ENCODE results near the gene PCDH1. TPM values are rescaled to one million over a fixed set of nuclear protein-coding genes. Genes with fewer than 3 reads are reported as not detected.
"Not testable (repeated sequence)": the region's sequence is repeated elsewhere in the genome, so short reads cannot be mapped to it uniquely, and the experiment has no call there.

The PCDH1 gene
- total RNA-seq, 1 experiment from 2014 or later = 0.53 TPM

GRCh38 chr5:141910271-141910673 is 32.1 kb upstream of the PCDH1 start:
- no peak overlapping the region for H3K4me3 ChIP-seq
- H3K4me1 ChIP-seq (replicated peaks) = peaks cover 5% of the 10 kb centered on the region
- H3K27me3 ChIP-seq (replicated peaks) = peaks cover 44% of the 10 kb centered on the region
- no peak for DNase-seq (ENCODE audit: low read depth in 1 of 2, low spot score in 2 of 2)
- H3K36me3 ChIP-seq = no peaks in the 10 kb centered on the region
- no peak overlapping the region for H3K27ac ChIP-seq
- H3K9me3 ChIP-seq (replicated peaks) = peaks cover 9% of the 10 kb centered on the region; the same call in 1 of the 2 replicates

- DNase-seq (ENCODE audit: low read depth in 1 of 2, low spot score in 2 of 2) = peak in 1 of 2 experiments; percentile 26
- peaks cover 4% of the 10 kb centered on the region for H3K4me1 ChIP-seq (replicated peaks)
- H3K36me3 ChIP-seq = no peaks in the 10 kb centered on the region
- peaks cover 8% of the 10 kb centered on the region; the same call in 1 of the 2 replicates for H3K9me3 ChIP-seq (replicated peaks)
- H3K27ac ChIP-seq = no peak overlapping the region
- H3K4me3 ChIP-seq = no peak overlapping the region
- H3K27me3 ChIP-seq (replicated peaks) = peaks cover 43% of the 10 kb centered on the region
Measured at GRCh38 chr5:141909212-141909611, 31.0 kb upstream of the PCDH1 start.

GRCh38 chr5:141908796-141909195 is 30.6 kb upstream of the PCDH1 start:
- no peak overlapping the region for H3K4me3 ChIP-seq
- H3K9me3 ChIP-seq (replicated peaks) = peaks cover 5% of the 10 kb centered on the region; the same call in 1 of the 2 replicates
- DNase-seq (ENCODE audit: low read depth in 1 of 2, low spot score in 2 of 2) = peak in 1 of 2 experiments; percentile 4
- no peaks in the 10 kb centered on the region for H3K36me3 ChIP-seq
- peaks cover 41% of the 10 kb centered on the region for H3K27me3 ChIP-seq (replicated peaks)
- H3K27ac ChIP-seq = no peak overlapping the region
- H3K4me1 ChIP-seq (replicated peaks) = no peaks in the 10 kb centered on the region

GRCh38 chr5:141906972-141907371 is 28.8 kb upstream of the PCDH1 start:
- DNase-seq (ENCODE audit: low read depth in 1 of 2, low spot score in 2 of 2) = no peak
- no peaks in the 10 kb centered on the region for H3K36me3 ChIP-seq
- peaks cover 43% of the 10 kb centered on the region for H3K27me3 ChIP-seq (replicated peaks)
- no peak overlapping the region for H3K4me3 ChIP-seq
- H3K4me1 ChIP-seq (replicated peaks) = no peaks in the 10 kb centered on the region
- H3K9me3 ChIP-seq (replicated peaks) = peaks cover 5% of the 10 kb centered on the region; the same call in 1 of the 2 replicates
- no peak overlapping the region for H3K27ac ChIP-seq

DNA sequence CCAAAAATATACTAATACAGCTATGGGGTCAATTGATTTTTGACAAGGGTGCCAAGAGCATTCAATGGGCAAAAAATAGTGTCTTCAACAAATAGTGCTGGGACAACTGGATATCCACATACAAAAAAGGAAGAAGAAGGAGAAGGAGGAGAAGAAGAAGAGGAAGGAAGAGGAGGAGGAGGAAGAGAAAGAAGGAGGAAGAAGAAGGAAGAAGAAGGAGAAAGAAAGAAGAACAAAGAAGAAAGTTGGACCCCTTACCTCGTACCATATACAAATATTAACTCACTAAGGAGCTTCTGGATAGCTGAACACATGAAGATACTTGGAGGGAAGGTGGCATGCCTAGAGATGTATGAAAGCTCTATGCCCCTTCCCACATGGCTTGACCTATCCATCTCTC is 28.3 kb upstream of the PCDH1 start:
- peaks cover 5% of the 10 kb centered on the region; the same call in 1 of the 2 replicates for H3K9me3 ChIP-seq (replicated peaks)
- no peak overlapping the region for H3K27ac ChIP-seq
- H3K4me3 ChIP-seq = no peak overlapping the region
- H3K36me3 ChIP-seq = no peaks in the 10 kb centered on the region
- H3K27me3 ChIP-seq (replicated peaks) = peaks cover 47% of the 10 kb centered on the region
- DNase-seq (ENCODE audit: low read depth in 1 of 2, low spot score in 2 of 2) = no peak
- no peaks in the 10 kb centered on the region for H3K4me1 ChIP-seq (replicated peaks)

DNA sequence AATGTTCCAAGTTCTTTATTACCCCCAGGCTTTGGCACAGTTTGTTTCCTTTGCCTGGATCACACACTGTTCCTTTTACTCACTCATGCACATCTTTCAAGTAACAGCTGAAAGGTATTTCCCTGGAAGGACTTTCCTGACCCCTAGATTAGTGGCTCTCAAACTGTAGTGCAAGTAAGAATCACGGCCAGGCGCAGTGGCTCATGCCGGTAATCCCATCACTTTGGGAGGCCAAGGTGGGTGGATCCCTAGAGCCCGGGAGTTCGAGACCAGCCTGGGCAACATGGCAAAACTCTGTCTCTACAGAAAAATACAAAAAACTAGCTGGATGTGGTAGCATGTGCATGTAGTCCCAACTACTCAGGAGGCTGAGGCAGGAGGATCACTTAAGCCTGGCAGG is 26.3 kb upstream of the PCDH1 start:
- no peaks in the 10 kb centered on the region for H3K36me3 ChIP-seq
- peak in 1 of 2 experiments; percentile 28 for DNase-seq (ENCODE audit: low read depth in 1 of 2, low spot score in 2 of 2)
- H3K9me3 ChIP-seq (replicated peaks) = peaks cover 5% of the 10 kb centered on the region; the same call in 1 of the 2 replicates
- no peak overlapping the region for H3K27ac ChIP-seq
- no peak overlapping the region for H3K4me3 ChIP-seq
- H3K4me1 ChIP-seq (replicated peaks) = no peaks in the 10 kb centered on the region
- peaks cover 58% of the 10 kb centered on the region for H3K27me3 ChIP-seq (replicated peaks)

- peaks cover 68% of the 10 kb centered on the region for H3K27me3 ChIP-seq (replicated peaks)
- no peaks in the 10 kb centered on the region for H3K36me3 ChIP-seq
- peaks cover 5% of the 10 kb centered on the region; the same call in 1 of the 2 replicates for H3K9me3 ChIP-seq (replicated peaks)
- H3K4me1 ChIP-seq (replicated peaks) = no peaks in the 10 kb centered on the region
- no peak overlapping the region for H3K27ac ChIP-seq
- DNase-seq (ENCODE audit: low read depth in 1 of 2, low spot score in 2 of 2) = peak in 1 of 2 experiments; percentile 22
- H3K4me3 ChIP-seq = no peak overlapping the region
Measured at GRCh38 chr5:141903261-141903660, 25.1 kb upstream of the PCDH1 start.

DNA sequence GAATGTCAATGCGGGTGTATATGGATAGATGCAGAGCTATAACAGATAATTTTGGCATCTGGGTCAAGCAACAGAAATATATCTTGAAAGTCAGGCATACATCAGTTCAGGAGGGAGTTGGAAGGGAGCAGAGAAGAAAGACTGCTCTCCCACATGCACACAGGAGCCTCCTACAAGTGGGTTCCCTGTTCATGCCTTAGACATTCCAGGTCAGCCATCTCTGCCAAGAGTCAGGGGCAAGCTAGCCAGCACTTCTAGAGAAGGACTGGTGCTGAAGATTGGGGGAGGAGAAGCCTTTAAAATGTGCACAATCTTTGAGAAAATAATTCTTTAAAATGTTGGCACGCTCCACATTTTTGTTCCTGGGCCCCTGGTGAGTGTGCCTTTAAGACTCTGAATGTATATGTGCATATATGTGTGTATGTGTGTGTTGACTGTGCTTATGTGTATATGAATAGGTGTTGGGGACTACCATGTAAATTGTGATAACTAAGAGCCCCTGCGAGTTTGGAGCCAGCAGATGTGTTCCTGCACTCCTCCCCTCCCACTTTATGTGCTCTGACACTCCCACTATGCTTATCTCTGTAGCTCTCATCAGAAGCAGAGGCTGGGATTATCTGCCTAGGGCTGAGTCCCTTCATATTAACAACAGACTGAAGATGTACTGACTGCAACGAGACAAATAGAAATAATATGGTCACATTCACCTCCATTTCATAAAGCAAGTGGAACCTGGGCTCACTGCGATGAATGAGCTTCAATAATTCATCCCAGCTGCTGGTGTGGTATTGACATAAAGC is 24.0 kb upstream of the PCDH1 start:
- DNase-seq (ENCODE audit: low read depth in 1 of 2, low spot score in 2 of 2) = peak in 1 of 2 experiments; percentile 32
- H3K27ac ChIP-seq = no peak overlapping the region
- H3K9me3 ChIP-seq (replicated peaks) = peaks cover 5% of the 10 kb centered on the region; the same call in 1 of the 2 replicates
- H3K36me3 ChIP-seq = no peaks in the 10 kb centered on the region
- H3K4me1 ChIP-seq (replicated peaks) = no peaks in the 10 kb centered on the region
- H3K27me3 ChIP-seq (replicated peaks) = peaks cover 72% of the 10 kb centered on the region
- H3K4me3 ChIP-seq = no peak overlapping the region

DNA sequence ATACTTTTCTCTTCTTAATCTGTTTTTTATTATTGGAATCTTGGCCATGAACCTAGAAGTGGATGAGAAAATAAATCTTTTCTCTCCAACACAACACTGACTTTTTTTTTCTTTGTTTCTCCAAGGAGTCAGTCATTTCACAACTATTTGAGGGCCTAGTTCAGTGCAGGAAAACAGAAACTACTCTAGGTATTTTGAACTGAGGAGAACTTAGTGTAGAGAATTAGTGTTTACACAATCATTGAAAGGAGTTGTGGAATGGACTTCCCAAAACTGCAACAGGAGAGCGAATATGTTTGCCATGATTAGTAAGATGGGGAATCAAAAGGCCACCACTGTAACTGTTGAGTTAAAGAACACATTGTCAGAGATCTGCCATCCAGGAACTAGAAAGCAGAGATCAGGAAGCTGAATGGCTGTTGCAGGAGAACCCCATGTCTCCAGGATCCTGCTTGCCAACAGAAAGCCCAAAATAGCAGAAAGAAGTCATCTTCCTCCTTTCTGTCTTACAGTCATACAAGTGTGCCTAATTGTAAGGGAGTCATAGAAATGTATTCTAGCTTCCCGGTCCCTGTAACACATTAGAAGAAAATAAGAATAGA is 20.3 kb upstream of the PCDH1 start:
- no peak overlapping the region for H3K27ac ChIP-seq
- H3K4me1 ChIP-seq (replicated peaks) = no peaks in the 10 kb centered on the region
- DNase-seq (ENCODE audit: low read depth in 1 of 2, low spot score in 2 of 2) = no peak
- no peaks in the 10 kb centered on the region for H3K9me3 ChIP-seq (replicated peaks)
- no peaks in the 10 kb centered on the region for H3K36me3 ChIP-seq
- H3K4me3 ChIP-seq = no peak overlapping the region
- H3K27me3 ChIP-seq (replicated peaks) = peaks cover 67% of the 10 kb centered on the region

- Histone ChIP-seq H3K36me3 (no peaks in the 10 kb centered on the region), H3K27me3 (replicated peaks) (peaks cover 65% of the 10 kb centered on the region), H3K27ac (no peak overlapping the region), H3K4me1 (replicated peaks) (no peaks in the 10 kb centered on the region), H3K4me3 (no peak overlapping the region), H3K9me3 (replicated peaks) (no peaks in the 10 kb centered on the region)
- DNase-seq (ENCODE audit: low read depth in 1 of 2, low spot score in 2 of 2) = no peak
Measured at GRCh38 chr5:141897425-141897824, 19.2 kb upstream of the PCDH1 start.

GRCh38 chr5:141890429-141890828 is 12.2 kb upstream of the PCDH1 start:
- peaks cover 66% of the 10 kb centered on the region for H3K27me3 ChIP-seq (replicated peaks)
- H3K9me3 ChIP-seq (replicated peaks); H3K4me1 ChIP-seq (replicated peaks); H3K27ac ChIP-seq; H3K36me3 ChIP-seq; H3K4me3 ChIP-seq; DNase-seq (ENCODE audit: low read depth in 1 of 2, low spot score in 2 of 2): not testable (repeated sequence)

DNA sequence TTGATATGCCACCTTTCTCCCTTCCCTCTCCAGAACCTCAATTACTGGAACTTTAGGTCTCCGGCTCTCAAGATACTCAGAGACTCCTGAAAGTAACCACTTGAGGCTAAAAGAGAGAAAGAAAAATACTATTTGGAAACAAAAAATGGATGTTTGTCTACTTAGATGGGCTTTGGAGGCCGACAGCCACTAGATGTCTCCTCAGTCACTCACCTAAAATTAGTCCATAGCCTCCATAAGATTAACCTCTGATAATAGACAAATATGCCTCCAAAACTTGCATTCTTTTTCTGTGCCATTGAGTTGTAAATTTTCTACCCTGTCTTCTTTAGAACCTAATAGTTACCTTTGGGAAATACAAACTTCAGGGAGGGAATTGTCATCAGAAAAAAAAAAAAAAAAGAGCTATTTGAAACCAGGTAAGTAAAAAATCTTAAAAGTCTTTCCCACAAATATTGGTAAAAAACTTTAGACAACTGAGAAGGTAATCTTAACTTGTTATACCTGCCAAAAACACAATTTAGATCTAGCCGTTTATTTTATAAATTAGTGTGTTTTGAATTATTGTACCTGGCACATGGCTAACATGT is 11.2 kb upstream of the PCDH1 start:
- no peaks in the 10 kb centered on the region for H3K36me3 ChIP-seq
- H3K4me1 ChIP-seq (replicated peaks) = no peaks in the 10 kb centered on the region
- no peak overlapping the region for H3K27ac ChIP-seq
- DNase-seq (ENCODE audit: low read depth in 1 of 2, low spot score in 2 of 2) = no peak
- no peak overlapping the region for H3K4me3 ChIP-seq
- no peaks in the 10 kb centered on the region for H3K9me3 ChIP-seq (replicated peaks)
- H3K27me3 ChIP-seq (replicated peaks) = peaks cover 66% of the 10 kb centered on the region

DNA sequence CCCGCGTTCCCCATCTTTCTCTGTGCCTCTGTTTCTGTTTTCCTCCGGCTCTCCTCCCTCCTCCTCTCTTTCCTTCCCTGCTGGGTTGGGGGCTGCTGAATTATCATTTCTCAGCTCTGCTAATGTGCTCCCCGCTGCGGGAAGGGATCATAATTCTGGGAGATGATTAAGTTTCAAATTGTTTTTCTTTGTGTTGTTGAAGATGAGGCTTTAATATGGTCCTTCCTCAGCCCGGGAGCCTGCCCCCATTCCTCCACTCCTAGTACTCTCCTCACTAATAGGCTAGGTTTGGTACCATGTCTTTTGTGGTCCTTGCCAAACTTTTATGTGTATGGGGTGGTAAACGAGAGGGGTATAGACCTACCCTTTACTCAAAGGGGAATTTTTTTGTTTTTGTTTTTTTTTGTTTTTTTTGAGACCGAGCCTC is 5.7 kb upstream of the PCDH1 start:
- no peaks in the 10 kb centered on the region for H3K9me3 ChIP-seq (replicated peaks)
- H3K27me3 ChIP-seq (replicated peaks) = peaks cover 69% of the 10 kb centered on the region

More for the DNA sequence above, 5.7 kb upstream of the PCDH1 start:
- DNase-seq (ENCODE audit: low read depth in 1 of 2, low spot score in 2 of 2) = no peak
- H3K36me3 ChIP-seq = no peaks in the 10 kb centered on the region
- no peak overlapping the region for H3K4me3 ChIP-seq
- H3K27ac ChIP-seq = no peak overlapping the region
- H3K4me1 ChIP-seq (replicated peaks) = peaks cover 3% of the 10 kb centered on the region
